Astrocyte of the cerebellum (primary cell): ENCODE measurements around the gene GNG2.
A peak's percentile ranks its signal among the peaks of the same experiment; 100 is the strongest.

ENCODE experiments used
- DNase-seq: peaks from one replicate; pipeline ENCODE4 v3.0.0-alpha.2; 2011; ENCODE audit warnings: low read depth
- H3K4me3 ChIP-seq: 2 replicates; pipeline ENCODE4 v1.5.1; 2011; ENCODE audit warnings: mild to moderate bottlenecking, low read depth, low read length, moderate library complexity
- CTCF ChIP-seq: IDR thresholded peaks from 2 replicates; pipeline ENCODE4 v1.5.1; 2012; ENCODE audit warnings: low read length, low read depth, moderate library complexity, mild to moderate bottlenecking; ENCODE audit errors: missing control alignments
- in situ Hi-C: cut with HindIII; loops from 2 replicates; pipeline ENCODE4 v1.10.0; 2017; ENCODE audit warnings: low sequenced_read_pairs

The GNG2 gene

GRCh38 chr14:51822499-51822898 lies 37.9 kb upstream of the GNG2 start:
- no peak overlapping the region for H3K4me3 ChIP-seq
- no peak for TF ChIP-seq CTCF
- DNase-seq, result no peak
- in situ Hi-C loops, result no loop called here

GRCh38 chr14:51823706-51824105 lies 36.7 kb upstream of the GNG2 start:
- no peak for DNase-seq
- in situ Hi-C loops, result no loop called here
- no peak for TF ChIP-seq CTCF
- H3K4me3 ChIP-seq, result no peak overlapping the region

GRCh38 chr14:51824191-51824590 lies 36.2 kb upstream of the GNG2 start:
- TF ChIP-seq CTCF, result no peak
- in situ Hi-C loops, result no loop called here
- DNase-seq, result no peak
- H3K4me3 ChIP-seq, result no peak overlapping the region

- DNase-seq, result no peak
- in situ Hi-C loops, result no loop called here
- TF ChIP-seq CTCF, result no peak
These were observed 34.5 kb upstream of the GNG2 start for GRCh38 chr14:51825926-51826325.

GRCh38 chr14:51828017-51828797 lies 32.2 kb upstream of the GNG2 start:
- in situ Hi-C loops, result no loop called here
- no peak for TF ChIP-seq CTCF
- no peak overlapping the region for H3K4me3 ChIP-seq
- DNase-seq, result peak; percentile 20

More at GRCh38 chr14:51825926-51826325, 34.5 kb upstream of the GNG2 start:
- no peak overlapping the region for H3K4me3 ChIP-seq

- H3K4me3 ChIP-seq, result no peak overlapping the region
- no peak for DNase-seq
- in situ Hi-C loops, result no loop called here
- no peak for TF ChIP-seq CTCF
These were observed 26.2 kb upstream of the GNG2 start for GRCh38 chr14:51834240-51834639.
